ENCODE results near the gene PLIN4. TPM values are rescaled to one million over a fixed set of nuclear protein-coding genes. Genes with fewer than 3 reads are reported as not detected.

Gene PLIN4
- total RNA-seq, 4 donors from 2014 or later, result 519 to 1,574 (median 929) TPM

DNA sequence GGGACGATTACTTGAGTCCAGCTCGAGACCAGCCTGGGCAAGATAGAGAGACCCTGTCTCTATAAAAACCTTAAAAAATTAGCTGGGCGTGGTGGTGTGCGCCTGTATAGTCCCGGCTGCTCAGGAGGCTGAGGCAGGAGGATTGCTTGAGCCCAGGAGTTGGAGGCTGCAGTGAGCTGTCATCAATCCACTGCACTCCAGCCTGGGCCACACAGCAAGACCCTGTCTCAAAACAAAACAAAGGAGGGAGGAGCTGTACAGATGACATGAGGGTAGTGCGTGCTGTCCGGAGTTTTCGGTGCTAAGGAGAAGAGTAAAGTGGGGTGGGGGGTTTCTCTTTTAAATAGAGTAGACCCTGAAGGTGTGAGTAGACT is 23.6 kb downstream of the PLIN4 start:
- TF ChIP-seq, protein P1, sequence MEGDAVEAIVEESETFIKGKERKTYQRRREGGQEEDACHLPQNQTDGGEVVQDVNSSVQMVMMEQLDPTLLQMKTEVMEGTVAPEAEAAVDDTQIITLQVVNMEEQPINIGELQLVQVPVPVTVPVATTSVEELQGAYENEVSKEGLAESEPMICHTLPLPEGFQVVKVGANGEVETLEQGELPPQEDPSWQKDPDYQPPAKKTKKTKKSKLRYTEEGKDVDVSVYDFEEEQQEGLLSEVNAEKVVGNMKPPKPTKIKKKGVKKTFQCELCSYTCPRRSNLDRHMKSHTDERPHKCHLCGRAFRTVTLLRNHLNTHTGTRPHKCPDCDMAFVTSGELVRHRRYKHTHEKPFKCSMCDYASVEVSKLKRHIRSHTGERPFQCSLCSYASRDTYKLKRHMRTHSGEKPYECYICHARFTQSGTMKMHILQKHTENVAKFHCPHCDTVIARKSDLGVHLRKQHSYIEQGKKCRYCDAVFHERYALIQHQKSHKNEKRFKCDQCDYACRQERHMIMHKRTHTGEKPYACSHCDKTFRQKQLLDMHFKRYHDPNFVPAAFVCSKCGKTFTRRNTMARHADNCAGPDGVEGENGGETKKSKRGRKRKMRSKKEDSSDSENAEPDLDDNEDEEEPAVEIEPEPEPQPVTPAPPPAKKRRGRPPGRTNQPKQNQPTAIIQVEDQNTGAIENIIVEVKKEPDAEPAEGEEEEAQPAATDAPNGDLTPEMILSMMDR (IDR thresholded peaks at IDR 0.05; ENCODE audit: low read depth), result no peak

DNA sequence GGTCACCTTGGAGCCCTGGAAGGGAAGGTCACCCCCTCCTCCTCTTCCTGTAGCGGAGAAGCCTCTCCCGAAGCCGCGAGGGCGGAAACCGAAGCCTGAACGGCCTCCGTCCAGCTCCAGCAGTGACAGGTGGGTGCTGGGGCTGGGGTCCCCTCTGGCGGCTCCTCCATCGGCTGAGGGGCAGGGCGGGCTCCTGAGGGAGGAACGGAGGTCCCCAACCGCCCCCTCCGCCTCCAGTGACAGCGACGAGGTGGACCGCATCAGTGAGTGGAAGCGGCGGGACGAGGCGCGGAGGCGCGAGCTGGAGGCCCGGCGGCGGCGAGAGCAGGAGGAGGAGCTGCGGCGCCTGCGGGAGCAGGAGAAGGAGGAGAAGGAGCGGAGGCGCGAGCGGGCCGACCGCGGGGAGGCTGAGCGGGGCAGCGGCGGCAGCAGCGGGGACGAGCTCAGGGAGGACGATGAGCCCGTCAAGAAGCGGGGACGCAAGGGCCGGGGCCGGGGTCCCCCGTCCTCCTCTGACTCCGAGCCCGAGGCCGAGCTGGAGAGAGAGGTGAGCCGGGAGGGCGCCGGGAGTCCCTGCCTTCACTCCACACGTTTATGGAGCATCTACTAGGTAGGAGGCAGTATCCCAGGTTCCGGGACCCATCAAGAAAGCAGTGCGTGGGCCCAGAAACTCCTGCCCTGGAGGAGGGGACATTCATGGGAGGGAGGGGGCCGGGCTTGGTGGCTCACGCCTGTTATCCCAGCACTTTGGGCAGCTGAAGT is 24.2 kb downstream of the PLIN4 start:
- TF ChIP-seq, protein P1 (IDR thresholded peaks at IDR 0.05; ENCODE audit: low read depth), result no peak

DNA sequence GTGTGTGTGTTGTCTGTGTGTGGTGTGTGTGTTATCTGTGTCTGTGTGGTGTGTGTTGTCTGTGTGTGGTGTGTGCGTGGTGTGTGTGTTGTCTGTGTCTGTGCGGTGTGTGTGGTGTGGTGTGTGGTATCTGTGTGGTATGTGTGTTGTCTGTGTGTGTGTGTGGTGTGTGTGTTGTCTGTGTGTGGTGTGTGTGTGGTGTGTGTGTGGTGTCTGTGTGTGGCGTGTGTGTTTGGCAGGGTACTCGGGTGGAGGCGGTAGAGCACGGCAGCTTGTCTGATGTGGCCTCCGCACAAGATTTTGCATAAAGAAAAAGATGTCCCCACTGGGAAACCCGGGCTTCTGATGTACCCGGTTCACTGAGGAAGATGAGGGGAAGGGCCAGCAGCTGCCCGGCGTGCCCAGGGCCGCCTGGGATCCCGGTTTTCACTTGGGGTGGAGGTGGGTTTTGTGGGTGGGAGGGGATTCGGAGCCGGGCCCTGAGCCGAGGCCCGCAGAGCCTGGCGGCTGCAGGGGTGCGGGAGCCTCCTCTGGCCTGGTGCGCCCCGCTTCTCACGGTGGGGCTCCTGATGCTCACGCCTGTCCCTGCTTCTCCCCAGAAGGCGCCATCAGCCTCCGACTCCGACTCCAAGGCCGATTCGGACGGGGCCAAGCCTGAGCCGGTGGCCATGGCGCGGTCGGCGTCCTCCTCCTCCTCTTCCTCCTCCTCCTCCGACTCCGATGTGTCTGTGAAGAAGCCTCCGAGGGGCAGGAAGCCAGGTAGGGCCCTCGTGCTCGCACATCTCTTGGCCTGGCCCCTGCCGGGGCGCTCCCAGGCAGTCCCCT is 25.0 kb downstream of the PLIN4 start:
- TF ChIP-seq, protein P1 (IDR thresholded peaks at IDR 0.05; ENCODE audit: low read depth), result no peak

DNA sequence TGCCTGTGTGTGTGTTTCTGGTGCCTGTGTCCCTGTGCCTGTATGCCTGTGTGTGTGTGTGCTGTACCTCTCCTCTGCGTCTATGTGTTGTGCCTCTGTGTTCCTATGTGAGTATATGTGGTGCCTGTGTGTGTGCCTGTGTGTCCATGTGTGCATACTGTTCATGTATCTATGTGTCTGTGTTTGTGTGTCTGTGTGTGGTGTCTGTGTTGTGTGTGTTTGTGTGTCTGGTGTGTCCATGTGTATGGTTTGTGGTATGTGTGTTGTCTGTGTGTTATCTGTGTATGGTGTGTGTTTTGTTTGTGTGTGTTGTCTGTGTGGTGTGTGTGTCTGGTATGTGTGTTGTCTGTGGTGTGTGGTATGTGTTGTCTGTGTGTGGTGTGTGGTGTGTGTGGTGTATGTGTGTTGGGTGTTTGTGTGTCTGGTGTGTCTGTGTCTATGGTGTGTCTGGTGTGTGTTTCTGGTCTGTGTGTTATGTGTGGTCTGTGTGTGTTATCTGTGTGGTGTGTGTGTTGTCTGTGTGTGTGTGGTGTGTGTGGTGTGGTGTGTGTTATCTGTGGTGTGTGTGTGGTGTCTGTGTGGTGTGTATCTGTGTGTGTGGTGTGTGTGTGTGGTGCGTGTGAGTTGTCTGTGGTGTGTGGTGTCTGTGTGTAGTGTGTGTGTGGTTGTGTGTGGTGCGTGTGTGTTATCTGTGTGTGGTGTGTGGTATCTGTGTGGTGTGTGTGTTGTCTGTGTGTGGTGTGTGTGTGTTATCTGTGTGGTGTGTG is 25.8 kb downstream of the PLIN4 start:
- TF ChIP-seq, protein P1 (IDR thresholded peaks at IDR 0.05; ENCODE audit: low read depth), result no peak

DNA sequence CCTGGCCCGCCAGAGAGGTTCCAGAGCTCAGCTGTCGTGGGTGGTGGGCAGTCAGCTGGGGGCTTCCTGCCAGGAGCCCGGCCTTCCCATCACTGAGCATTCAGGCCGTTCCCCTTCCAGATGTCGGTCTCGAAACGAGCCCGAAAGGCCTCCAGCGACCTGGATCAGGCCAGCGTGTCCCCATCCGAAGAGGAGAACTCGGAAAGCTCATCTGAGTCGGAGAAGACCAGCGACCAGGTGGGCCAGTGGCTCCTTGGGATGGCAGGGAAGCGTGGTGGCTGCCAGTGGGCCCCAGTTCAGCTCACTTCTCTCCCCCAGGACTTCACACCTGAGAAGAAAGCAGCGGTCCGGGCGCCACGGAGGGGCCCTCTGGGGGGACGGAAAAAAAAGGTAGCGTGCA is 26.8 kb downstream of the PLIN4 start:
- TF ChIP-seq, protein P1 (IDR thresholded peaks at IDR 0.05; ENCODE audit: low read depth), result no peak

DNA sequence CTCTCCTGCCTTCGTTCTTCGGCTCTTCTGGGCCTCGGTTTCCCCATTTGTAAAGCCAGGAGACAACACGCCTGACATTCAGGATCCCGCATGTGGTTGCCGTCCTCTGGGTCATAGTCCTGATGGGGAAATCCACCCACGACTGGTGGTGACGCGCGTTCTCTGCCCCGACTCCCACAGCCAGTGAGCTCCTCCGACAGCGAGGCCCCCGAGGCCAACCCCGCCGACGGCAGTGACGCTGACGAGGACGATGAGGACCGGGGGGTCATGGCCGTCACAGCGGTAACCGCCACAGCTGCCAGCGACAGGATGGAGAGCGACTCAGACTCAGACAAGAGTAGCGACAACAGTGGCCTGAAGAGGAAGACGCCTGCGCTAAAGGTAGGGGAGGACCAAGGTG is 29.8 kb downstream of the PLIN4 start:
- TF ChIP-seq, protein P1 (IDR thresholded peaks at IDR 0.05; ENCODE audit: low read depth), result no peak

DNA sequence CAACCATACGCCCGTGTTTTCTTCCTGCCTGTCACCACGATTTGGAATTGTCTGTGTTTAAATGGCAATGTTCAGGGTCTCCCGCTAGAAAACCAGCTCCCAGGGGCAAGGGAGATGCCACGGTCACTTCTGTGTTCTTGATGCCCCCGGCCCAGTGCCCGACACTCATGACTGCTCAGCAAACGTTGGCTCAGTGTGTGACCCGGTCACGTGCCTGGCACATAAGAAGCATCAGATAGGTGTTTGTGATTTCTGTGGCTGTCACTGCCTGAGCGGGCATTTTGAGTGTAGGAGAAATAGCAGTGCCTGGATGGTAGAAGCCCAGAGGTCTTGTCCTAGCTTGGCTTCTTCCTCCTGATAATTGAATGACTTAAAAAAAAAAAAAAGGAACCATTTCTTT is 30.7 kb downstream of the PLIN4 start:
- TF ChIP-seq, protein P1 (IDR thresholded peaks at IDR 0.05; ENCODE audit: low read depth), result no peak
